Cardiac muscle cell (in vitro differentiated cells and primary cell): ENCODE data around the gene TPM1. TPM values are rescaled to one million over a fixed set of nuclear protein-coding genes. Genes with fewer than 3 reads are reported as not detected.

ENCODE experiments used
- DNase-seq, 2 donors: peaks; one replicate each; pipeline versions ENCODE4 v3.0.0 to v3.0.0-alpha.2; 2010 to 2017; ENCODE audit warnings: low read depth in 1 of 2, low spot score in 1 of 2
- H3K27ac ChIP-seq: fragments of 200-600 bp; sonication (generic); 2 replicates; pipeline ENCODE4 v1.5.1; 2016
- H3K27me3 ChIP-seq: fragments of 200-600 bp; sonication (generic); 2 replicates; pipeline ENCODE4 v1.6.0; 2016; ENCODE audit warnings: control low read depth
- H3K36me3 ChIP-seq: fragments of 200-600 bp; sonication (generic); 2 replicates; pipeline ENCODE4 v1.5.1; 2016; ENCODE audit warnings: control low read depth
- H3K4me1 ChIP-seq: fragments of 200-600 bp; sonication (generic); 2 replicates; pipeline ENCODE4 v1.8.1; 2017; ENCODE audit warnings: low read depth, mild to moderate bottlenecking, mixed run types
- H3K4me3 ChIP-seq: fragments of 200-600 bp; sonication (generic); 2 replicates; pipeline ENCODE4 v1.5.1; 2016; ENCODE audit warnings: mild to moderate bottlenecking
- H3K9me3 ChIP-seq: fragments of 200-600 bp; sonication (generic); 2 replicates; pipeline ENCODE4 v1.5.1; 2017; ENCODE audit warnings: low read depth, mild to moderate bottlenecking, control low read depth
- CTCF ChIP-seq: IDR thresholded peaks from 2 replicates; pipeline ENCODE4 v1.5.1; 2012; ENCODE audit warnings: low read depth, mild to moderate bottlenecking, low read length
- polyA plus RNA-seq: library from polyadenylated mRNA; unstranded; fragments of >200 nt; fragmentation: Nextera tagmentation; extraction: Ambion mirVana; gene quantifications from 2 replicates; pipeline ENCODE4 v1.2.1, GENCODE V29; 2016
- total RNA-seq: library from RNA; depleted of rRNA; stranded (reverse); fragments of >200 nt; gene quantifications from 2 replicates; pipeline ENCODE4 v1.2.3, GENCODE V29; 2016

TPM1 gene
- total and polyA plus RNA-seq, 2 experiments from 2014 or later = 6,553 to 10,138 TPM

- peak overlapping the region; percentile 41 for H3K27ac ChIP-seq
- no peaks in the 10 kb centered on the region for H3K9me3 ChIP-seq
- TF ChIP-seq CTCF = no peak
- peaks cover 17% of the 10 kb centered on the region for H3K4me1 ChIP-seq
- no peaks in the 10 kb centered on the region for H3K36me3 ChIP-seq
- no peak overlapping the region for H3K4me3 ChIP-seq
- DNase-seq = peak; percentile 74 to 77
- H3K27me3 ChIP-seq = no peaks in the 10 kb centered on the region
These were observed 22.9 kb upstream of the TPM1 start for GRCh38 chr15:63019511-63020109.

DNA sequence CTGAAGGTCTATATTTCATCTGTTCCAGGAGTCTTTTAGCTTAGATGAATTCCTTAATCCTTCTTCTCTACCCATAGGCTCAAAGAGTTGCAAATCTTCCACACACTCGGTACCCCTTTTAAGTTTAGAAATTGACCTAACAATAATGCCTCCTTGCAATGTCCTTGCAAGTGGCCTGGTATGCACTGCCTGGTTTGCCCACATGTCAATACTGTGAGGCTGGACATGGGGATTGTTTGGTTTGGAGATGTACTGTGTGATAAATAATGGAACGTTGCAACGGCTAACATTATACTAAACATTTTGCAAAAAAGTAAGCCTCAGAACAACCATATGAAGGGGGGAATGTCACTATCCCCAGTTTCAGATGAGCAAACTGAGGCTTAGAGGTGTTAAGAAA lies 22.4 kb upstream of the TPM1 start:
- DNase-seq = no peak
- Histone ChIP-seq H3K9me3 (no peaks in the 10 kb centered on the region), H3K27me3 (no peaks in the 10 kb centered on the region), H3K4me3 (no peak overlapping the region), H3K36me3 (no peaks in the 10 kb centered on the region), H3K27ac (peak overlapping the region; percentile 41), H3K4me1 (peaks cover 13% of the 10 kb centered on the region)
- TF ChIP-seq CTCF = no peak

- peaks cover 13% of the 10 kb centered on the region for H3K4me1 ChIP-seq
These were observed 21.7 kb upstream of the TPM1 start for GRCh38 chr15:63020759-63021430.

GRCh38 chr15:63022181-63022580 lies 20.4 kb upstream of the TPM1 start:
- peaks cover 13% of the 10 kb centered on the region for H3K4me1 ChIP-seq
- no peak overlapping the region for H3K27ac ChIP-seq
- H3K36me3 ChIP-seq = no peaks in the 10 kb centered on the region
- no peak for TF ChIP-seq CTCF
- no peaks in the 10 kb centered on the region for H3K27me3 ChIP-seq
- H3K9me3 ChIP-seq = no peaks in the 10 kb centered on the region
- no peak for DNase-seq
- H3K4me3 ChIP-seq = no peak overlapping the region

More at GRCh38 chr15:63020759-63021430, 21.7 kb upstream of the TPM1 start:
- TF ChIP-seq CTCF = no peak
- DNase-seq = no peak
- Histone ChIP-seq H3K27ac (no peak overlapping the region), H3K4me3 (no peak overlapping the region), H3K27me3 (no peaks in the 10 kb centered on the region), H3K9me3 (no peaks in the 10 kb centered on the region), H3K36me3 (no peaks in the 10 kb centered on the region)

- H3K27me3 ChIP-seq = no peaks in the 10 kb centered on the region
- no peak for DNase-seq
- H3K27ac ChIP-seq = no peak overlapping the region
- no peak overlapping the region for H3K4me3 ChIP-seq
- H3K4me1 ChIP-seq = peaks cover 13% of the 10 kb centered on the region
- no peak for TF ChIP-seq CTCF
- H3K9me3 ChIP-seq = no peaks in the 10 kb centered on the region
- no peaks in the 10 kb centered on the region for H3K36me3 ChIP-seq
These were observed 19.9 kb upstream of the TPM1 start for GRCh38 chr15:63022663-63023062.
